Trophoblast cell (in vitro differentiated cells and primary cell): ENCODE results near the gene NFKB2.
A peak's percentile ranks its signal among the peaks of the same experiment; 100 is the strongest.

Source experiments
- DNase-seq, 2 donors: peaks; one replicate each; pipeline ENCODE4 v3.0.0-alpha.2; 2016
- H2AFZ ChIP-seq: 2 replicates; pipeline ENCODE4 v1.6.1; 2013; ENCODE audit warnings: low read length, moderate library complexity, mild to moderate bottlenecking; ENCODE audit not compliant: insufficient read depth, poor library complexity
- H2AK5ac ChIP-seq: 2 replicates; pipeline ENCODE4 v1.6.1; 2013; ENCODE audit warnings: mild to moderate bottlenecking, low read length
- H2BK120ac ChIP-seq: 2 replicates; pipeline ENCODE4 v1.6.1; 2013; ENCODE audit warnings: low read length, mild to moderate bottlenecking, moderate library complexity; ENCODE audit not compliant: insufficient read depth, poor library complexity
- H2BK12ac ChIP-seq: 2 replicates; pipeline ENCODE4 v1.6.1; 2013; ENCODE audit warnings: mild to moderate bottlenecking, low read length, moderate library complexity
- H2BK5ac ChIP-seq: 2 replicates; pipeline ENCODE4 v1.6.1; 2013; ENCODE audit warnings: low read length, low read depth, moderate library complexity, mild to moderate bottlenecking; ENCODE audit not compliant: poor library complexity
- H3K14ac ChIP-seq: 2 replicates; pipeline ENCODE4 v1.6.1; 2013; ENCODE audit warnings: mild to moderate bottlenecking, low read length
- H3K18ac ChIP-seq: 2 replicates; pipeline ENCODE4 v1.6.1; 2013; ENCODE audit warnings: mild to moderate bottlenecking, low read length
- H3K23ac ChIP-seq: 2 replicates; pipeline ENCODE4 v1.6.1; 2013; ENCODE audit warnings: low read length
- H3K27ac ChIP-seq: 2 replicates; pipeline ENCODE4 v1.5.1; 2013; ENCODE audit warnings: low read depth, mild to moderate bottlenecking, inconsistent platforms, low read length, moderate library complexity
- H3K27me3 ChIP-seq: 2 replicates; pipeline ENCODE4 v1.6.1; 2013; ENCODE audit warnings: inconsistent platforms, mild to moderate bottlenecking, low read length, moderate library complexity; ENCODE audit not compliant: insufficient read depth
- H3K36me3 ChIP-seq, 2 experiments: 1 replicate in 1 of 2; 2 replicates in 1 of 2; pipeline ENCODE4 v1.6.1; 2013; ENCODE audit warnings: low read length in 2 of 2, mild to moderate bottlenecking in 2 of 2, moderate library complexity in 1 of 2; ENCODE audit not compliant: insufficient read depth in 2 of 2, control insufficient read depth in 1 of 2
- H3K4ac ChIP-seq: 2 replicates; pipeline ENCODE4 v1.6.1; 2013; ENCODE audit warnings: low read depth, mild to moderate bottlenecking, low read length, moderate library complexity
- H3K4me1 ChIP-seq, 2 experiments: 1 replicate in 1 of 2; 2 replicates in 1 of 2; pipeline ENCODE4 v1.6.1; 2013; ENCODE audit warnings: low read length in 2 of 2, mild to moderate bottlenecking in 2 of 2, moderate library complexity in 1 of 2; ENCODE audit not compliant: insufficient read depth in 2 of 2, control insufficient read depth in 1 of 2
- H3K4me2 ChIP-seq: 2 replicates; pipeline ENCODE4 v1.6.1; 2013; ENCODE audit warnings: inconsistent platforms, mild to moderate bottlenecking, low read length, moderate library complexity
- H3K4me3 ChIP-seq: 2 replicates; pipeline ENCODE4 v1.5.1; 2013; ENCODE audit warnings: mild to moderate bottlenecking, low read depth, low read length, inconsistent platforms
- H3K79me1 ChIP-seq: one replicate; pipeline ENCODE4 v1.6.1; 2013; ENCODE audit warnings: low read length
- H3K79me2 ChIP-seq: 2 replicates; pipeline ENCODE4 v1.6.1; 2013; ENCODE audit warnings: low read length, mild to moderate bottlenecking; ENCODE audit not compliant: control insufficient read depth, insufficient read depth, poor library complexity
- H3K9ac ChIP-seq: 2 replicates; pipeline ENCODE4 v1.6.1; 2013; ENCODE audit warnings: mild to moderate bottlenecking, low read length
- H3K9me3 ChIP-seq: 2 replicates; pipeline ENCODE4 v1.6.1; 2013; ENCODE audit warnings: low read depth, mild to moderate bottlenecking, control low read depth, inconsistent platforms, low read length; ENCODE audit not compliant: insufficient read depth
- H4K12ac ChIP-seq: 2 replicates; pipeline ENCODE4 v1.6.1; 2013; ENCODE audit warnings: low read depth, mild to moderate bottlenecking, low read length, moderate library complexity
- H4K8ac ChIP-seq: 2 replicates; pipeline ENCODE4 v1.6.1; 2013; ENCODE audit warnings: low read depth, mild to moderate bottlenecking, low read length, moderate library complexity
- H4K91ac ChIP-seq: one replicate; pipeline ENCODE4 v1.6.1; 2013; ENCODE audit warnings: low read depth, mild to moderate bottlenecking, low read length, moderate library complexity
- WGBS: extraction: QIAGEN DNeasy Blood & Tissue Kit; methylation state at CpG from one replicate; pipeline ENCODE4 v1.1.7; 2013; ENCODE audit warnings: missing lambda C conversion rate; ENCODE audit not compliant: insufficient read length, insufficient coverage; ENCODE audit errors: extremely low coverage; 5-methylcytosine and 5-hydroxymethylcytosine counted together

Gene NFKB2

DNA sequence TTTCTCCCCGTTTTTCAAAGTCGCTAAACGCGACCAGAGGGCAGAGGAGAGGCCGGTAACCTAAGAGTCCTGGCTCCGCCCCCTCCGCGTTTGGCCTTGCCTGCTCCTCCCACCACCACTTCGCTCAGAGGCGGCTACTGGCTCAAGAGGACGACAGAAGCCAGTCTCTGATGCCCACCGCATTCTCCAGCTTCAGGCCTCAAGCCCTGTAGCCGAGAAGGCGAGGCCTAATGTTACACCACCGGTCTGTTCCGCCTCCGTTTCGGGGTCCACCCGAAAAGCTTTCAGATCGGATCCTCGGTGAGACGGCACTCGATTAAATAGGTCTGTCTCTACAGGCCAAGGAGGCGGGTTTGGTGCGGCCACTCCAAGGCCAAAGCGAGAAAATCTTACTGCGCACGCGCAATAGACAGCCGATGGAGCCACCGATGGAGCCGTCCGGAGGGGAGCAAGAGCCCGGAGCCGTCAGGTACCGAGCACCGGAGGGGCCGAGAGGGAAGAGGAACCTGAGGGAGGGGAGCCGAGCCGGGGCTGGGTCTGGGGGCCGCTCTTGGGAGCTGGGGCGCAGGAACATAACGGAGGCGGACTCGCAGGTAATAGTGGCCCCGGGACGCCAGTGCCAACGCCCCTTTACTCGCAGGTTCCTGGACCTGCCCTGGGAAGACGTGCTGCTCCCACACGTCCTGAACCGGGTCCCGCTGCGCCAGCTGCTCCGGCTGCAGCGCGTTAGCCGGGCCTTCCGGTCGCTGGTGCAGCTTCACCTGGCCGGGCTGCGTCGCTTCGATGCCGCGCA lies 25.4 kb downstream of the NFKB2 start, which contains the start of gene FBXL15:
FBXL15 (plus strand) TSS at position 123 of the 793 bp plus-strand sequence; CDS start at position 417, 294 bp downstream.
- DNase-seq = peak; percentile 93 to 99
- H3K18ac ChIP-seq = peak within 1 kb of the TSS; percentile 96
- peak within 1 kb of the TSS; percentile 87 for H3K27ac ChIP-seq
- H2AFZ ChIP-seq = peak within 1 kb of the TSS; percentile 87
- H2AK5ac ChIP-seq = no peak within 1 kb of the TSS
- peak within 1 kb of the TSS; percentile 88 for H3K4me2 ChIP-seq
- H3K4me1 ChIP-seq = peaks cover 16 to 27% of the 10 kb centered on the region in 2 experiments
- WGBS = no CpG with 5 or more reads among the region's 66 CpGs
- H3K79me2 ChIP-seq = peaks cover 4% of the 10 kb centered on the region
- H2BK12ac ChIP-seq = peak within 1 kb of the TSS; percentile 54
- peaks cover 17 to 24% of the 10 kb centered on the region in 2 experiments for H3K36me3 ChIP-seq
- no peaks in the 10 kb centered on the region for H3K9me3 ChIP-seq
- H2BK5ac ChIP-seq = peak within 1 kb of the TSS; percentile 90
- peak within 1 kb of the TSS; percentile 92 for H2BK120ac ChIP-seq
- peak within 1 kb of the TSS; percentile 42 for H3K4ac ChIP-seq
- peak within 1 kb of the TSS; percentile 97 for H4K8ac ChIP-seq
- H3K14ac ChIP-seq = peak within 1 kb of the TSS; percentile 95
- H3K9ac ChIP-seq = peak within 1 kb of the TSS; percentile 79
- H3K23ac ChIP-seq = no peak within 1 kb of the TSS
- H4K12ac ChIP-seq = peak within 1 kb of the TSS; percentile 81
- H3K27me3 ChIP-seq = peaks cover 7% of the 10 kb centered on the region
- peaks cover 8% of the 10 kb centered on the region for H3K79me1 ChIP-seq
- peak within 1 kb of the TSS; percentile 80 for H3K4me3 ChIP-seq
- H4K91ac ChIP-seq = peak within 1 kb of the TSS; percentile 92

DNA sequence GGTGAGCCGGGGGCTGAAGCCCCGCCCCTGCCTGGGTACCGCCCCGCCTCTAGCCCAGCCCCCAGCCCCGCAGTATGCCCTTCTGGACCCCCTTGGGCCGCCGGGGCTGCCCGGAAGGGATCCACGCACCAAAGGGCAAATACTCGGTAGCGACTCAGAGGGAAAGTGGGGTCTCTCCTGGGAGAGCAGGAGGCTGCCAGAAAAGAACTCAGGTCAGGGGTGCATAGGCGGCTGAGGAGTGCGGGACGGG lies 25.9 kb downstream of the NFKB2 start:
- no peak overlapping the region for H3K23ac ChIP-seq
- peaks cover 8% of the 10 kb centered on the region for H3K79me1 ChIP-seq
- H3K18ac ChIP-seq = no peak overlapping the region
- peak overlapping the region; percentile 51 for H4K12ac ChIP-seq
- H3K9ac ChIP-seq = peak overlapping the region; percentile 24
- no peak overlapping the region for H2BK12ac ChIP-seq
- H4K91ac ChIP-seq = peak overlapping the region; percentile 23
- no peak overlapping the region for H3K14ac ChIP-seq
- H3K4me2 ChIP-seq = peak overlapping the region; percentile 88
- peaks cover 4% of the 10 kb centered on the region for H3K79me2 ChIP-seq
- WGBS = no CpG with 5 or more reads among the region's 14 CpGs
- H2BK120ac ChIP-seq = peak overlapping the region; percentile 5
- H3K4me3 ChIP-seq = peak overlapping the region; percentile 75
- no peak for DNase-seq
- no peaks in the 10 kb centered on the region for H3K9me3 ChIP-seq
- peaks cover 7% of the 10 kb centered on the region for H3K27me3 ChIP-seq
- peak overlapping the region; percentile 97 for H4K8ac ChIP-seq
- H3K4me1 ChIP-seq = peaks cover 16 to 27% of the 10 kb centered on the region in 2 experiments
- H3K27ac ChIP-seq = peak overlapping the region; percentile 87
- H2BK5ac ChIP-seq = no peak overlapping the region
- H3K36me3 ChIP-seq = peaks cover 17 to 24% of the 10 kb centered on the region in 2 experiments
- no peak overlapping the region for H2AK5ac ChIP-seq
- H3K4ac ChIP-seq = no peak overlapping the region
- peak overlapping the region; percentile 38 for H2AFZ ChIP-seq

DNA sequence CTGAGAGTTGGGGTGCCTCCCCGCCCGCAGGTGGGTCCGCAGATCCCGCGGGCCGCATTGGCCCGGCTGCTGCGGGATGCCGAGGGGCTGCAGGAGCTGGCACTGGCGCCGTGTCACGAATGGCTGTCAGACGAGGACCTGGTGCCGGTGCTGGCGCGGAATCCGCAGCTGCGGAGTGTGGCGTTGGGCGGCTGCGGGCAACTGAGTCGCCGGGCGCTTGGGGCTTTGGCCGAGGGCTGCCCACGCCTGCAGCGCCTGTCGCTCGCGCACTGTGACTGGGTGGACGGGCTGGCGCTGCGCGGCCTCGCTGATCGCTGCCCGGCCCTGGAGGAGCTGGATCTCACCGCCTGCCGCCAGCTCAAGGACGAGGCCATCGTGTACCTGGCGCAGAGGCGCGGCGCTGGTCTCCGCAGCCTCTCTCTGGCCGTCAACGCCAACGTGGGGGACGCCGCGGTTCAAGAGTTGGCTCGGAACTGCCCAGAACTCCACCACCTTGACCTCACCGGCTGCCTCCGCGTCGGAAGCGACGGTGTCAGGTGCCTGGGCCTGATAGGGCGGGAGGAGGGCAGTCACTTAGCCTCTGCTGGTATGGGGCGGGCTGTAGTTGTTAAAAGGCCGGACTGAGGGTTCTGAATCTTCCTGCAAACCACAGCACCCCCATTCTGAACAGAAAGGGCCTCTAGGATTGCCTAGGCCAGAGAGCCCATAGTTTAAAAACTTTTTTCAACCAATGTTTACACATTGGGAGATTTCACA lies 26.4 kb downstream of the NFKB2 start:
- Histone ChIP-seq H3K4ac (no peak overlapping the region), H2BK120ac (peak overlapping the region; percentile 5), H4K12ac (peak overlapping the region; percentile 56), H3K14ac (peak overlapping the region; percentile 48), H3K4me3 (peak overlapping the region; percentile 75), H3K4me1 (peaks cover 16 to 27% of the 10 kb centered on the region in 2 experiments), H2AFZ (peak overlapping the region; percentile 38), H4K91ac (peak overlapping the region; percentile 23), H2AK5ac (peak overlapping the region; percentile 32), H3K27ac (peak overlapping the region; percentile 87), H3K79me1 (peaks cover 8% of the 10 kb centered on the region), H3K27me3 (peaks cover 7% of the 10 kb centered on the region), H3K23ac (no peak overlapping the region), H2BK5ac (no peak overlapping the region), H3K18ac (peak overlapping the region; percentile 10), H4K8ac (peak overlapping the region; percentile 97), H3K79me2 (peaks cover 4% of the 10 kb centered on the region), H3K36me3 (peaks cover 17 to 24% of the 10 kb centered on the region in 2 experiments), H2BK12ac (no peak overlapping the region), H3K9me3 (no peaks in the 10 kb centered on the region), H3K4me2 (peak overlapping the region; percentile 88), H3K9ac (peak overlapping the region; percentile 55)
- peak; percentile 66 for DNase-seq
- WGBS = no CpG with 5 or more reads among the region's 62 CpGs

DNA sequence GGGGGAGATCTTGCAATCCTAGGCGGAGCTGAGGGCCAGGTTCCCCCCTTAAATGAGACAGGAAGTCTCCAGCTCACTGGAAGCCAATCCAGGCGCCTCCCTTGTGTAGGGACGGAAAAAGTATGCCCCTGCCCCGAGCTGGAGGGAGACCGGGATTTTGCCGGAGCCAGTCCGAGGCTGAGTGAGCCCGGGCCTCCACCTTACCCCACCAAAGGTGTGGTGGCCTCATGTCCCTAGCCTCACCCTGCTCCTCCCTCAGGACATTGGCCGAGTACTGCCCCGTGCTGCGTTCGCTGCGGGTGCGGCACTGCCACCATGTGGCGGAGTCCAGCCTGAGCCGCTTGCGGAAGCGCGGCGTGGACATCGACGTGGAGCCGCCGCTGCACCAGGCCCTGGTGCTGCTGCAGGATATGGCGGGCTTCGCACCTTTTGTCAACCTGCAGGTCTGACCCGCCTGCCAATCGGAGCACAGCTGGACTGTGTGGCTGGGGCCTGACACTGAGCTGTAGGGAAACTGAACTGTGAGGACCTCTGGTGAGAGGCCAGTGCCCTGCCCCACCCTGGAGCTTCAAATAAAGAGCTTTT lies 27.1 kb downstream of the NFKB2 start:
- Histone ChIP-seq H3K4me2 (peak overlapping the region; percentile 88), H3K4me1 (peaks cover 16 to 27% of the 10 kb centered on the region in 2 experiments), H3K4ac (no peak overlapping the region), H2BK120ac (no peak overlapping the region), H3K23ac (no peak overlapping the region), H2AFZ (no peak overlapping the region), H3K79me1 (peaks cover 8% of the 10 kb centered on the region), H4K8ac (no peak overlapping the region), H2BK5ac (no peak overlapping the region), H3K14ac (no peak overlapping the region), H2BK12ac (no peak overlapping the region), H3K9me3 (no peaks in the 10 kb centered on the region), H3K4me3 (no peak overlapping the region), H3K18ac (no peak overlapping the region), H4K91ac (no peak overlapping the region), H3K27ac (no peak overlapping the region), H4K12ac (peak overlapping the region; percentile 26), H3K36me3 (peaks cover 17 to 24% of the 10 kb centered on the region in 2 experiments), H3K9ac (no peak overlapping the region), H3K79me2 (peaks cover 4% of the 10 kb centered on the region), H3K27me3 (peaks cover 7% of the 10 kb centered on the region), H2AK5ac (no peak overlapping the region)
- DNase-seq = peak; percentile 90 to 93
- no CpG with 5 or more reads among the region's 28 CpGs for WGBS
